GM12892 (cell line): ENCODE data around the gene RPAIN.
A peak's percentile ranks its signal among the peaks of the same experiment; 100 is the strongest.

Experiments used
- POLR2A ChIP-seq: IDR thresholded peaks from 2 replicates; pipeline ENCODE4 v1.6.1; 2011; ENCODE audit warnings: low read depth, low read length, control low read depth
- POLR2AphosphoS5 ChIP-seq: IDR thresholded peaks from 2 replicates; pipeline ENCODE4 v1.6.1; 2011; ENCODE audit warnings: low read depth, low read length, control low read depth
- TAF1 ChIP-seq: IDR thresholded peaks from 2 replicates; pipeline ENCODE4 v1.6.1; 2011; ENCODE audit warnings: low read depth, mild to moderate bottlenecking, control low read depth, low read length, borderline replicate concordance

DNA sequence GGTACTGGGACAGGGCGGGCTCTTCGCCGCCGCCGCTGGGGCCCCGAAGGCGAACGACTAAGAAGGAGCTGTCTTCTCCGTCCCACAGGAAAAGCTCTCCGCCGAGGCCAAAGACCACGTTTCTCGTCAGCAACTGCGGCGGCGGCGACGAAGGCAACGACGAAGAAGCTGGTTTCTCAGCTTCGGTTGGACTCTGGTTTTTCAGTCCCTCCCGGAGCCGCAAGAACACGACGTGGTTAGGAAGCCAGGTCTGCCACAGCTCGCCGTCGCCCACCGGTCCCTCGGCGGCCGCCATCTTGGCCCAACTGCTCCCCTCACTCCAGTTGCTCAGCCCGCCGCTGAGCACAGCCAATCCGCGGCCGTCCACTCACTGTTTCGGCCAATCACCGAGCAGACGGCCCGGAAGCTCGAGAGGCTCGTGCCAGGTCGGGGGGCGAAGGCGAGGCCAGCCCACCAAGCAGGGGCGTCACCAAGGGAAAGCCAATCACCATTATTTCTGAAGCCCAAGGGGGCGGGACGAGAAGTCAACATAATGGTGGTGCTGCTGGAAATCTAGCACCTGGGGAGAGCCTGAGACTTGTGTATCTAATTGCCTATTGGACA is 525 bp upstream of the RPAIN start, which contains the start of gene NUP88:
- peak; percentile 82 for TF ChIP-seq POLR2A
- peak; percentile 89 for TF ChIP-seq TAF1
- TF ChIP-seq POLR2AphosphoS5 = peak; percentile 79; the same call in 1 of the 2 replicates
